AG09319 (cell line): ENCODE measurements around the gene GJA4.

Experiments used
- DNase-seq: peaks from one replicate; pipeline ENCODE4 v3.0.0-alpha.2; 2010; ENCODE audit warnings: low read depth; ENCODE audit errors: extremely low read depth
- CTCF ChIP-seq: IDR thresholded peaks from 2 replicates; pipeline ENCODE4 v1.5.1; 2011; ENCODE audit warnings: low read depth, mild to moderate bottlenecking, inconsistent platforms, low read length, moderate library complexity

GJA4 gene

GRCh38 chr1:34779005-34779404, 13.8 kb upstream of the GJA4 start:
- DNase-seq: no peak
- no peak for TF ChIP-seq CTCF

GRCh38 chr1:34779526-34779925, 13.3 kb upstream of the GJA4 start:
- DNase-seq: no peak
- TF ChIP-seq CTCF: no peak

- no peak for DNase-seq
Observed at GRCh38 chr1:34779962-34780361, 12.8 kb upstream of the GJA4 start.

GRCh38 chr1:34780528-34780927, 12.3 kb upstream of the GJA4 start:
- TF ChIP-seq CTCF: no peak
- DNase-seq: no peak

More at GRCh38 chr1:34779962-34780361, 12.8 kb upstream of the GJA4 start:
- no peak for TF ChIP-seq CTCF

GRCh38 chr1:34781071-34781843, 11.5 kb upstream of the GJA4 start, which contains the start of gene GJB3:
GJB3 (plus strand) TSS chr1:34781214; CDS start chr1:34784763, 3,549 bp downstream.
- no peak for TF ChIP-seq CTCF
- no peak for DNase-seq

GRCh38 chr1:34781844-34782391, 10.9 kb upstream of the GJA4 start:
- no peak for TF ChIP-seq CTCF
- no peak for DNase-seq

GRCh38 chr1:34784751-34785221, 8.0 kb upstream of the GJA4 start:
- DNase-seq: no peak

More at GRCh38 chr1:34784751-34785221, 8.0 kb upstream of the GJA4 start:
- TF ChIP-seq CTCF: no peak
